PFSK-1 (cell line): ENCODE measurements around the gene IMPDH2.

Experiments used
- FOXP2 ChIP-seq: optimal IDR thresholded peaks from 2 replicates; pipeline ENCODE3; 2011; ENCODE audit warnings: borderline replicate concordance, control low read depth, inconsistent platforms; ENCODE audit not compliant: insufficient read depth; ENCODE audit errors: extremely low read length, extremely low read depth
- POLR2AphosphoS5 ChIP-seq: IDR thresholded peaks from 2 replicates; pipeline ENCODE4 v1.6.1; 2012; ENCODE audit warnings: low read depth, mild to moderate bottlenecking, control low read depth, low read length, moderate library complexity
- REST ChIP-seq, 2 experiments: IDR thresholded peaks; 2 replicates each; pipeline versions ENCODE4 v1.6.1 to v1.8.0; 2011 to 2012; ENCODE audit warnings: low read depth in 2 of 2, low read length in 2 of 2, control low read depth in 1 of 2, inconsistent platforms in 1 of 2, mild to moderate bottlenecking in 1 of 2, moderate library complexity in 1 of 2; ENCODE audit not compliant: insufficient read depth in 1 of 2
- SIN3A ChIP-seq: IDR thresholded peaks from 2 replicates; pipeline ENCODE4 v1.6.1; 2012; ENCODE audit warnings: mild to moderate bottlenecking, low read length, moderate library complexity, borderline replicate concordance; ENCODE audit not compliant: insufficient read depth
- TAF1 ChIP-seq: IDR thresholded peaks from 2 replicates; pipeline ENCODE4 v1.6.1; 2012; ENCODE audit warnings: low read length, control low read depth, borderline replicate concordance; ENCODE audit not compliant: insufficient read depth

IMPDH2 gene

GRCh38 chr3:49018707-49019006, 10.5 kb downstream of the IMPDH2 start:
- TF ChIP-seq SIN3A = no peak
- no peak for TF ChIP-seq REST (IDR thresholded peaks at IDR 0.05; ENCODE audit: insufficient read depth in 1 of 2, low read depth in 2 of 2, low read length in 2 of 2)
- no peak for TF ChIP-seq TAF1
- no peak for TF ChIP-seq FOXP2
- no peak for TF ChIP-seq POLR2AphosphoS5

- no peak for TF ChIP-seq SIN3A
- no peak for TF ChIP-seq REST (IDR thresholded peaks at IDR 0.05; ENCODE audit: insufficient read depth in 1 of 2, low read depth in 2 of 2, low read length in 2 of 2)
- peak; percentile 36 for TF ChIP-seq POLR2AphosphoS5
Measured at GRCh38 chr3:49017971-49018706, 11.1 kb downstream of the IMPDH2 start, which contains the start of gene DALRD3. Gene DALRD3 (minus strand): TSS chr3:49018580. CDS start chr3:49018564, 16 bp downstream.

- TF ChIP-seq SIN3A (no peak), TAF1 (no peak), FOXP2 (no peak), REST (IDR thresholded peaks at IDR 0.05; ENCODE audit: insufficient read depth in 1 of 2, low read depth in 2 of 2, low read length in 2 of 2) (no peak)
Measured at GRCh38 chr3:49017229-49017970, 11.8 kb downstream of the IMPDH2 start.

- TF ChIP-seq TAF1 (no peak), SIN3A (no peak), FOXP2 (no peak), REST (IDR thresholded peaks at IDR 0.05; ENCODE audit: insufficient read depth in 1 of 2, low read depth in 2 of 2, low read length in 2 of 2) (no peak), POLR2AphosphoS5 (no peak)
Measured at GRCh38 chr3:49016414-49017228, 12.6 kb downstream of the IMPDH2 start.
